ENCODE data around the gene TRPC3.

The TRPC3 gene

GRCh38 chr4:121875652-121876051, 76.2 kb downstream of the TRPC3 start:
- TF ChIP-seq CTCF (conservative IDR thresholded peaks at IDR 0.05) = no peak
- no peak overlapping the region for H3K27ac ChIP-seq

GRCh38 chr4:121873604-121874003, 78.3 kb downstream of the TRPC3 start:
- no peak overlapping the region for H3K27ac ChIP-seq
- TF ChIP-seq CTCF (conservative IDR thresholded peaks at IDR 0.05) = no peak

DNA sequence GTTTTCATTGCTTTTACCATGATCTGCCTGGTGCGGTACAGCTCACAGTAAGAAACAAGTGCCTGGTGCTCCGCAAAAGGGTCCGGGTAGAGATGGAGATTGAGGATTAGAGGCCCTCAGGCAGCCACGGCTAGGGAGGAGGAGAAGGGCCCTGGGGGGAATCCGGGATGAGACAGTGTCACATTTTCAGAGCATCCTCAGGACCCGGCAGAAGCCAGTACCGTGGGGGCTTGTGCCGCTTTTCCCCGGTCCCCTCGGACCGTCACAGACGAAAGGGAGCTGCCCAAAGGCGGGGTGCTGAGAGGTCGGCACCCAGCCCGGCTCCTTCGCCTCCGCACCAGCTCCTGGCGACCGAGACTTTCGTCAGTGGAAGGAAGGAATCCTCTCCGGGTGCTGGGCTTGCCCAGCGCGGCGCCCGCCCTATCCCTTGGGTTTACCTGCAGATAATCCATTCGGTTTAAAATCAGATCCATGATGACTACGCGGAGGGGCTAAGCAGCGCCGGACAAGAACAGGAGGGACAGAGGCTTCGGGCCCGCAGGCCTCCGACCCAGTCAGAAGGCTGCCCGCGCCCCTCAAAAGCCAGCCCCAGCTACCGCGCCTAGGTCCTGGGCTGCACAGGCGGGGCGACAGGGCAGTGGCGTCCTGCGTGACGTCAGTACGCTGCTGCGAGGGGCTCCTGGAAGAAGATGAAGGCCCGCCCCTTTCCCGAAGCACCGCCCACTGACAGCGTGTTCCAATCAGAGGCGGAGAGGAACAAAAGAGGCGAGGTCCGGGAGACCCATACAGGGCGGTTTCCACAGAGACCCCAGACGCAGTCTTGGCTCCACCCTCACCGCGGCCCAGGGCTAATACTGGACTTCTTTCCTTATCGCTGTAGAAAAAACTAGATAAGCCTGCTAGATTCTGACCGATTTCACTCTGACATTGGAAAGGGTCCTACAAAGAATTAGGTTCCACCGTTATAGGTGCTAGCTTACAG, 81.7 kb downstream of the TRPC3 start, which contains the start of gene BBS7:
Gene BBS7, minus strand, starts transcription at position 634 of the 982 bp plus-strand sequence. Its CDS starts 161 bp downstream, at position 473.
- peak within 1 kb of the TSS; percentile 76 for H3K27ac ChIP-seq
- no peak for TF ChIP-seq CTCF (conservative IDR thresholded peaks at IDR 0.05)

DNA sequence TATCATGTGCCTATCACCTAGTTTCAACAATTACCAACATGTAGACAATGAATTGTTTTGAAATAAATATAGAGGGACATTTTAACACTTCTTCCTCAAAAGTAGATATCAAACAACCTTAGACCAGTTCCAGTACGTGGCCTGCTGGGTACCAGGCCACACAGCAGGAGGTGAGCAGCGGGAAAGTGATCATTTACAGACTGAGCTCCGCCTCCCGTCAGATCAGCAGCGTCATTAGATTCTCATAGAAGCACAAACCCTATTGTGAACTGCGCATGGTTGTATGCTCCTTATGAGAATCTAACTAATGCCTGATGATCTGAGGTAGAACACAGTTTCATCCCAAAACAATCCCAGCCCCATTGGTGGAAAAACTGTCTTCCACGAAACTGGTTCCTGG, 88.1 kb downstream of the TRPC3 start:
- no peak for TF ChIP-seq CTCF (conservative IDR thresholded peaks at IDR 0.05)
- H3K27ac ChIP-seq = no peak overlapping the region

DNA sequence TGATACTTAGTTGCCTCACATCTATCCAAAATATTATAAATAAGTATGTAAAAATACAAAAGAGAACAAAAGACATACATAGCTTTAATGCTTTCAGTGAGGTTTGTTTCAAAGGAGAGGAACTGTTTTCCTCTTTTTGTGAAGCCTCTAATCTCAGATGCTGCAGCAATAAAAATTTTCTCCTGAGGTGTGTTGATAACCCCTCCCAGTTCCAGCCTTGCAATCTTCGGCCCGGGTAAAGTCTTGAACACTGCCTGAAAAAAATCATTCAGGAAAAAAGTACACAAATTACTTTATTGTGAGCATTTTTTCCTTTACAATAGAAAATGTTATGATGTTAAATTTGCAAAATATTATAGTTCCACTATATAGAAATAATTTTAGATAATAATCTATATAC, 90.4 kb downstream of the TRPC3 start:
- H3K27ac ChIP-seq = no peak overlapping the region
- no peak for TF ChIP-seq CTCF (conservative IDR thresholded peaks at IDR 0.05)

GRCh38 chr4:121860121-121860520, 91.7 kb downstream of the TRPC3 start:
- H3K27ac ChIP-seq = no peak overlapping the region
- no peak for TF ChIP-seq CTCF (conservative IDR thresholded peaks at IDR 0.05)

DNA sequence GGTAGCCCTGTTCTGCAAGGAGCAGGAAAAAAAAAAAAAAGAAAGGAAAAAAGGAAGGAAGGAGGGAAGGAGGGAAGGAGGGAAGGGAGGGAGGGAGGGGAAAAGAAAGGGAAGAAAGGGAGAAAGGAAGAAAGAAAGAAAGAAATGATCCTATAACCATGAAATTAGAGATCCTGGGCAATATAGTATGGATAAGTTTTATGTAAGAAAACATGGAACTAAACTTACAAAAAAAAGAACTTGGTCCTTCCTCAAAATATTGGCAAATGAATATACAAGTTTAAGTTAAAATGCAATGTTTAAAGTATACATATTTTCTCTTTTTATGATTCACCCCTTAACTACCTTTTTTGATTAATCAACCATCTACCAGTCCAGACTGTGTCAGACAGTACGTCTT, 100.5 kb downstream of the TRPC3 start:
- H3K27ac ChIP-seq = no peak overlapping the region
- TF ChIP-seq CTCF (conservative IDR thresholded peaks at IDR 0.05) = no peak

Measured in VCaP (cell line).